Esophagus squamous epithelium (tissue), 4 donors: Measurements from ENCODE around the gene ANKRD52.

Experiments used
- CTCF ChIP-seq, 6 experiments: fragments of 450-650 bp in 4 of 6; fragments of 200-600 bp in 2 of 6; sonication (generic) in 2 of 6; IDR thresholded peaks; one replicate each; pipeline ENCODE4 v1.5.1; 2016 to 2019; ENCODE audit warnings: antibody characterized with exemption in 6 of 6, mild to moderate bottlenecking in 4 of 6, moderate library complexity in 4 of 6
- POLR2A ChIP-seq, 4 donors: fragments of 450-650 bp; IDR thresholded peaks; one replicate each; pipeline ENCODE4 v1.6.1; 2017; ENCODE audit warnings: antibody characterized with exemption in 4 of 4, mild to moderate bottlenecking in 4 of 4, moderate library complexity in 3 of 4

- TF ChIP-seq CTCF (IDR thresholded peaks at IDR 0.05) (no peak), POLR2A (IDR thresholded peaks at IDR 0.05) (no peak)
Measured at GRCh38 chr12:56241424-56242303, 16.5 kb downstream of the ANKRD52 start.
